ENCODE data around the gene DUSP2. TPM values are rescaled to one million over a fixed set of nuclear protein-coding genes. Genes with fewer than 3 reads are reported as not detected.

DUSP2 gene
- total and polyA plus RNA-seq, 11 donors: 0.56 to 23.1 (median 2.7) TPM

DNA sequence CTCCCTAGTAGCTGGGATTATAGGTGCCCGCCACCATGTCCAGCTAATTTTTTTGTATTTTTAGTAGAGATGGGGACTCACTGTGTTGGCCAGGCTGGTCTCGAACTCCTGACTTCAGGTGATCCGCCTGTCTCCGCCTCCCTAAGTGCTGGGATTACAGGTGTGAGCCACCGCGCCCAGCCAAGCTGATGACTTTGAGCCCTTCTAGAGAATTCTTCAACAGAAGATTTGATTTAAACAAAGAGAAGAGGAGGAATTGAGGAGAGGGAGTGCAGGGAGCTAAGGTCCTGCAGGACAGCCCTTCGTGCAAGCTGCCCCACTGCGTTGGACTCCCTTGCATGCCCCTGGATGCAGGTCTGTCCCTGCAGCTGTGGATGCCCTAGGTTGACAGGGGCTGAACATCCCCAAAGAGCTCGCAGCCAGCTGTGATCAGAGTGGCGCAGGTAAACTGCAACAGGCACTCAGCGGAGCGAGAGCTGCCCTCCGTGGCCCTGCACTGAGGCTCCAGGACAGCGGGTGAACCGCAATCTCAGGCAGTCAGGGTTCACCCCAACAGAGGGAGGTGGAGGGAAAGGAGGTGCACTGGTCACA is 42.5 kb downstream of the DUSP2 start:
- no peaks in the 10 kb centered on the region for H3K36me3 ChIP-seq
- H3K4me3 ChIP-seq: no peak overlapping the region
- DNase-seq: peak in 4 of 5 donors; percentile 4 to 23 (median 14)
- no peaks in the 10 kb centered on the region for H3K27me3 ChIP-seq
- no peak for ATAC-seq
- H3K4me1 ChIP-seq: peaks cover 18 to 54% (median 30%) of the 10 kb centered on the region in 12 donors
- peak overlapping the region in 4 of 12 donors; percentile 9 to 37 (median 30) for H3K27ac ChIP-seq
- intact Hi-C loops (cut with DNase I): no loop called here
- peaks cover 0 to 16% (median 10%) of the 10 kb centered on the region in 12 donors for H3K9me3 ChIP-seq
- WGBS, 4 donors: 96 to 99% (median 97%) methylated on average over 10 to 15 of the region's 15 CpGs
- TF ChIP-seq, protein P1, sequence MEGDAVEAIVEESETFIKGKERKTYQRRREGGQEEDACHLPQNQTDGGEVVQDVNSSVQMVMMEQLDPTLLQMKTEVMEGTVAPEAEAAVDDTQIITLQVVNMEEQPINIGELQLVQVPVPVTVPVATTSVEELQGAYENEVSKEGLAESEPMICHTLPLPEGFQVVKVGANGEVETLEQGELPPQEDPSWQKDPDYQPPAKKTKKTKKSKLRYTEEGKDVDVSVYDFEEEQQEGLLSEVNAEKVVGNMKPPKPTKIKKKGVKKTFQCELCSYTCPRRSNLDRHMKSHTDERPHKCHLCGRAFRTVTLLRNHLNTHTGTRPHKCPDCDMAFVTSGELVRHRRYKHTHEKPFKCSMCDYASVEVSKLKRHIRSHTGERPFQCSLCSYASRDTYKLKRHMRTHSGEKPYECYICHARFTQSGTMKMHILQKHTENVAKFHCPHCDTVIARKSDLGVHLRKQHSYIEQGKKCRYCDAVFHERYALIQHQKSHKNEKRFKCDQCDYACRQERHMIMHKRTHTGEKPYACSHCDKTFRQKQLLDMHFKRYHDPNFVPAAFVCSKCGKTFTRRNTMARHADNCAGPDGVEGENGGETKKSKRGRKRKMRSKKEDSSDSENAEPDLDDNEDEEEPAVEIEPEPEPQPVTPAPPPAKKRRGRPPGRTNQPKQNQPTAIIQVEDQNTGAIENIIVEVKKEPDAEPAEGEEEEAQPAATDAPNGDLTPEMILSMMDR (IDR thresholded peaks at IDR 0.05): no peak
- TF ChIP-seq POLR2A (IDR thresholded peaks at IDR 0.05): no peak

DNA sequence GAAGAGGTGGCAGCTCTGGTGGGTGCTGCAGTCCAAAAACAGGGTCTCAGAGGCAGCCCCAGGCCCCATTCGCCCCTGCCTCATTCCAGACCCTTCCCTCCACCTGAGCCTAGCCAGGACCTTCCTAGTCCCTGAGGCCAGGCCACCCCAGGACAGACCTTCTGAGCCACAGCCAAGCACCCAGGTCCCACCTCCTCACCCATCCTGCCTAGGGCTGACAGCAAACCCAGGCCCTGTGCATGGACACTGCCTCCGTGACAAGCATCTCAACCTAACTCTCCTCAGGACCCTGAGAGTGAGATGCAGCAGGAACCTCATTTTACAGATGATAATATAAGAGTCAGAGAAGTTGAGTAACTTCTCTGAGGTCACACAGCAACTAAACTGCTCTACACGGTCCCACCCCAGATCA is 44.3 kb downstream of the DUSP2 start:
- intact Hi-C loops (cut with DNase I): no loop called here
- H3K4me1 ChIP-seq: peaks cover 18 to 51% (median 29%) of the 10 kb centered on the region in 12 donors

DNA sequence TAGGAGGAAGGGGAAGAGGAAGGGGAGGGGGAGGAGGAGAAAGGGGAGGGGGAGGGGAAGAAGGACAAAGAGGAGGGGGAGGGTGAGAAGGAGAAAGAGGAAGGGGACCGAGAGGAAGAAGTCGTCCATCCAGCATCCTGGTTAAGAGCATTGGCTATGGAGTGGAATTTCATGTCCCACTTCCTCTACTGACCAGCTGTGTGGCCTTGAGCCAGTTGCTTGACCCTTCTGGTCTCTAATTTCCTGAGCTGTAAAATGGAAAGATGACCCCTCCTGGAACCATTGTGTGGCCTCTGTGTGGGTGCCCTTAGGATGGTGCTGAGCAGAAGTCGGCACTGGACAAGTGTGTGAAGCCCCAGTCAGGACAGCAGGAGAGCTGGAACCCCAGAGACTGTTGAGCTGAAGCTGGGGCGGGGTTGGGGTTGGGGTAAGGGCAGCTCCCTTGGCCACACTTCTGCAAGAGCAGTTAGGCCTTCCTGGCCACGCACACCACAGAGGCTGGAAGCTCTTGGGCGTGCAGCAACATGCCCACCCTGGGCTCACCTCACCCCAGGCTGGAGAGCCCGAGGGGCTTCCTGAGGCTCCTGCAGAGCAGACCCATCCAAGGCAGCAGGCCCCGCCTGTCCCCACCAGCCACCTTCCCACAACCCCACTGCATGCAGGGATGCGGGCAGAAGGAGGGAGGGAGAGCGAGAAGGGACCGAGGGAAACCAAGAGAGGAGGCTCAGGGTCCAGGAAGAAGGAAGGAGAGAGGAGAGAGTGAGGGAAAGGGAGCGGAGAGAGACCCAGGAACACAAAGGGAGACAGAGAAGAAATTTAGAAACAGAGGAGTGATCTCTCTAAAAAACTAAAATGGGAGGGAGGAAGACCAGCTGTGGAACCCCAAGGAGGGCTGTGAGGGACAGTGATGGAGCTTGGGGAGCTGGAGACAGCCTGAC is 45.1 kb downstream of the DUSP2 start:
- DNase-seq (peak in 4 of 5 donors; percentile 3 to 46 (median 18)), ATAC-seq (no peak)
- Histone ChIP-seq H3K4me3 (no peak overlapping the region), H3K27ac (peak overlapping the region in 7 of 12 donors; percentile 5 to 89 (median 57)), H3K36me3 (no peaks in the 10 kb centered on the region), H3K4me1 (peaks cover 18 to 51% (median 31%) of the 10 kb centered on the region in 12 donors), H3K27me3 (no peaks in the 10 kb centered on the region), H3K9me3 (peaks cover 0 to 7% (median 3%) of the 10 kb centered on the region in 12 donors)
- intact Hi-C loops (cut with DNase I): no loop called here
- 77 to 83% (median 78%) methylated on average over 11 to 12 of the region's 12 CpGs for WGBS, 4 donors
- TF ChIP-seq, protein P1 (IDR thresholded peaks at IDR 0.05): no peak
- no peak for TF ChIP-seq POLR2A (IDR thresholded peaks at IDR 0.05)

More for the DNA sequence above, 44.3 kb downstream of the DUSP2 start:
- Histone ChIP-seq H3K27ac (peak overlapping the region in 3 of 12 donors; percentile 8 to 89 (median 87)), H3K27me3 (no peaks in the 10 kb centered on the region), H3K9me3 (peaks cover 0 to 13% (median 10%) of the 10 kb centered on the region in 12 donors), H3K4me3 (no peak overlapping the region), H3K36me3 (no peaks in the 10 kb centered on the region)
- no peak for TF ChIP-seq POLR2A (IDR thresholded peaks at IDR 0.05)
- TF ChIP-seq, protein P1 (IDR thresholded peaks at IDR 0.05): no peak
- DNase-seq: peak in 3 of 5 donors; percentile 5 to 37 (median 16)
- WGBS, 4 donors: 91 to 95% (median 93%) methylated on average over 3 of the region's 3 CpGs
- ATAC-seq: no peak

Data from heart left ventricle (tissue), 16 donors.